Thyroid gland (tissue), 4 donors: Measurements from ENCODE around the gene DCDC2B.

Experiments
- CTCF ChIP-seq, 6 experiments: fragments of 200-600 bp in 3 of 6; fragments of 450-650 bp in 3 of 6; sonication (generic) in 3 of 6; IDR thresholded peaks; one replicate each; pipeline ENCODE4 v1.5.1; 2016 to 2019; ENCODE audit warnings: antibody characterized with exemption in 6 of 6, mild to moderate bottlenecking in 2 of 6, inconsistent platforms in 1 of 6, moderate library complexity in 1 of 6
- POLR2A ChIP-seq, 2 donors: fragments of 450-650 bp; IDR thresholded peaks; one replicate each; pipeline ENCODE4 v1.6.1; 2017; ENCODE audit warnings: antibody characterized with exemption in 2 of 2, mild to moderate bottlenecking in 2 of 2, moderate library complexity in 1 of 2

- TF ChIP-seq CTCF (IDR thresholded peaks at IDR 0.05): no peak
- TF ChIP-seq POLR2A (IDR thresholded peaks at IDR 0.05): no peak
Observed at GRCh38 chr1:32195531-32195930, 13.4 kb upstream of the DCDC2B start.
